Neutrophil (primary cell): Measurements from ENCODE around the gene PHC2.

Experiments
- H3K27ac ChIP-seq: fragments of 200-600 bp; sonication (generic); 2 replicates; pipeline ENCODE4 v1.5.1; 2016; ENCODE audit warnings: mild to moderate bottlenecking, moderate library complexity
- H3K27me3 ChIP-seq: fragments of 200-600 bp; sonication (generic); 2 replicates; pipeline ENCODE4 v1.6.0; 2016; ENCODE audit warnings: mild to moderate bottlenecking
- H3K36me3 ChIP-seq: fragments of 200-600 bp; sonication (generic); 2 replicates; pipeline ENCODE4 v1.5.1; 2017
- H3K4me1 ChIP-seq, 2 experiments: fragments of 200-600 bp in 1 of 2; sonication (generic) in 1 of 2; 1 replicate in 1 of 2; 2 replicates in 1 of 2; pipeline versions ENCODE4 v1.5.1 to v1.6.1; 2013 to 2016; ENCODE audit warnings: low read depth in 1 of 2, low read length in 1 of 2, mild to moderate bottlenecking in 1 of 2, moderate library complexity in 1 of 2; ENCODE audit not compliant: control insufficient read depth in 1 of 2, insufficient read depth in 1 of 2
- H3K4me3 ChIP-seq, 2 experiments: fragments of 200-600 bp in 1 of 2; sonication (generic) in 1 of 2; 1 replicate in 1 of 2; 2 replicates in 1 of 2; pipeline ENCODE4 v1.5.1; 2013 to 2016; ENCODE audit warnings: low read depth in 1 of 2, low read length in 1 of 2, mild to moderate bottlenecking in 1 of 2, moderate library complexity in 1 of 2
- H3K9me3 ChIP-seq: fragments of 200-600 bp; sonication (generic); 2 replicates; pipeline ENCODE4 v1.5.1; 2016
- CTCF ChIP-seq: fragments of 200-600 bp; sonication (generic); IDR thresholded peaks from 2 replicates; pipeline ENCODE4 v1.5.1; 2016; ENCODE audit warnings: antibody characterized with exemption

Gene PHC2

DNA sequence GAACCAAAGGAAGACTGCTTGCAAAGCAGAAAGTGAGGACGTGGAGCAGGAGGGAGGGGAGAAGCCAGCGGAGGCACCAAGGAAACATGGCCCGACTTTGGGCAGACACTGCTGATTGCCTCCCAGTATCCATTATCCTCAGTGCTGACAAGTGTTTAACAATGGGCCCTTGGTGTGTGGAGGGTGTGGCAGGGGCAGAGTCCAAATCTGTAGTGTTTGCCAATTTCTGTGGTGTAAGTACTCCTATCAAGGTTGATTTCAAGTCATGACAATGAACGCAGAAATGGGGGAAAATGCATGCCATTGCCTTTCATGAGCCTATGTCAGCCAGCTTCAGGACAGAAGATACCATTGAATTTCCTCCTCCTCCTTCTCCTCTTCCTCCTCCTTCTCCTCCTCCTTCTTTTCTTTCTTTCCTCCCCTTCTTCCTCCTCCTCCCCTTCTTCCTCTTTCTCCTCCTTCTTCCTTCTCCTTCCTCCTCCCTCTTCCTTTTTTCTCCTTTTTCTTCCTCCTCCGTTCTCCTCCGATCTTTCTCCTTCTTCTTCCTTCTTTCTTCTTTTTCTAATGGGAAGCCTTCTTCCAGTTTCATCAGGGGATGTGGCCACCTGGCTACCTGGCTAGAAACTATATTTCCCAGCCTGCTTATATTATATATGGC, 10.3 kb upstream of the PHC2 start:
- no peak overlapping the region for H3K27ac ChIP-seq
- no peak overlapping the region for H3K4me3 ChIP-seq
- H3K27me3 ChIP-seq = no peaks in the 10 kb centered on the region
- H3K4me1 ChIP-seq = no peaks in the 10 kb centered on the region
- no peak for TF ChIP-seq CTCF
- no peaks in the 10 kb centered on the region for H3K9me3 ChIP-seq
- H3K36me3 ChIP-seq = no peaks in the 10 kb centered on the region

DNA sequence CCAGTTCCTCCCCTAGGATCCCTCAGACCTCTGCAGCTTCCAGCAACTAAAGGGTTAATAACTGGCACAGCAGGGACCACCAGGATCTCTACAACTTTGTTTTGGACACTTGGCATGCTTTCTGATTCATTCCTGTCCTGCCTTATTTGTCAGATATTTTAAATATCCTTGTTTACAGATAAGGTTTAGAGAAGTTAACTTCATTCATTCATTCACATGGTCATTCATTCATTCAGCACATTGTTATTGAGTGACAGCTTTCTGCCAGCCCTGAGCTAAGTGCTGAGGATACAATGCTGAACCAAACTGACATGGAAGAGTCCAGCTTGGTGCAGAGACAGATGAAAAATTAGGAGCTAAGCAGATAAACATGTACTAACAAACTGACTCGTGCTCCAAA, 8.8 kb upstream of the PHC2 start:
- TF ChIP-seq CTCF = no peak
- H3K4me1 ChIP-seq = no peaks in the 10 kb centered on the region
- H3K9me3 ChIP-seq = no peaks in the 10 kb centered on the region
- H3K27ac ChIP-seq = no peak overlapping the region
- no peaks in the 10 kb centered on the region for H3K27me3 ChIP-seq
- H3K4me3 ChIP-seq = no peak overlapping the region
- H3K36me3 ChIP-seq = no peaks in the 10 kb centered on the region

GRCh38 chr1:33438364-33439160, 7.7 kb upstream of the PHC2 start:
- Histone ChIP-seq H3K27me3 (peaks cover 6% of the 10 kb centered on the region), H3K4me1 (no peaks in the 10 kb centered on the region), H3K27ac (no peak overlapping the region), H3K4me3 (no peak overlapping the region), H3K36me3 (no peaks in the 10 kb centered on the region), H3K9me3 (no peaks in the 10 kb centered on the region)
- no peak for TF ChIP-seq CTCF

GRCh38 chr1:33436557-33437285, 5.8 kb upstream of the PHC2 start:
- H3K4me3 ChIP-seq = no peak overlapping the region
- peaks cover 19% of the 10 kb centered on the region for H3K27me3 ChIP-seq
- H3K9me3 ChIP-seq = no peaks in the 10 kb centered on the region
- no peaks in the 10 kb centered on the region for H3K36me3 ChIP-seq
- TF ChIP-seq CTCF = no peak
- H3K27ac ChIP-seq = no peak overlapping the region
- no peaks in the 10 kb centered on the region for H3K4me1 ChIP-seq

DNA sequence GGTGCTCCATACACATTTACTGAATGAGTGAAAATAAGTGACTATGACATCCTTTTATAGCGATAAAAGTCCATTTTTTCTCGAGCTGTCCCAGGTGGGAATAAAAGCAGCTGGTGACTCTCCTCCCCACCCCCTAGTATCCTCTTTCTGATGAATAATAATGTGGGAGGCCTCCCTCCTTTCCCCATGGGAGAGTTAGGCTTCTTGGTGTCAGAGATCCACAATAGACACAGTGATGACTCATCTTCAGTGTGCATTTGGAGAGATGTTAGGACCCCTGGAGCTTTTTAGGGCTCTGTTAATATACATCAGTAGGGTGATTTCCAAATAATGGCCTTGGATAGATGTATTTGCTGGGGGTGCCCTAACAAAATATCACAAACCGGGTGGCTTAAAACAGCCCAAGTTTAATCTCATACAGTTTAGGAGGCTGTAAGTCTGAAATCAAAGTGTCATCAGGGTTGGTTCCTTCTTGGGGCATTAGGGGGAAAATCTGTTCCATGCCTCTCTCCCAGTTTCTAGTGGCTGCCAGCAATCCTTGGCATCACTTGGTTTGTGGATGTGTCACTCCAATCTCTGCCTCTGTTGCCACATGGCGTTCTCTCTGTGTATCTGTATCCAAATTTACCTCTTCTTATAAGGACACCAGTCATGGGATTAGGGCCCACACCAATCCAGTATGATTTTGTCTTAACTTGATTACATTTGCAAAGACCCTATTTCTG, 4.4 kb upstream of the PHC2 start:
- no peak overlapping the region for H3K27ac ChIP-seq
- H3K4me1 ChIP-seq = peaks cover 1 to 8% of the 10 kb centered on the region in 2 experiments
- H3K27me3 ChIP-seq = peaks cover 34% of the 10 kb centered on the region
- TF ChIP-seq CTCF = no peak
- no peaks in the 10 kb centered on the region for H3K36me3 ChIP-seq
- H3K9me3 ChIP-seq = no peaks in the 10 kb centered on the region
- no peak overlapping the region for H3K4me3 ChIP-seq
